SU-DHL-6 (cell line): ENCODE measurements around the gene WDR64.

Experiments
- H2AFZ ChIP-seq: fragments of 200-600 bp; sonication (generic); 2 replicates; pipeline ENCODE4 v1.6.1; 2014; ENCODE audit warnings: low read depth, mild to moderate bottlenecking, moderate library complexity, mixed read lengths, antibody characterized with exemption, low read length; ENCODE audit not compliant: severe bottlenecking
- H3F3A ChIP-seq: fragments of 200-600 bp; shearing (Covaris generic); 2 replicates; pipeline ENCODE4 v1.6.0; 2016; ENCODE audit warnings: antibody characterized with exemption, mild to moderate bottlenecking; ENCODE audit not compliant: insufficient read depth
- H3K27ac ChIP-seq: fragments of 200-600 bp; sonication (generic); 2 replicates; pipeline ENCODE4 v1.5.1; 2016; ENCODE audit warnings: low read depth, mild to moderate bottlenecking, low read length, moderate library complexity, mixed read lengths
- H3K27me3 ChIP-seq: fragments of 200-600 bp; sonication (generic), shearing (Covaris generic); 2 replicates; pipeline ENCODE4 v1.6.0; 2014; ENCODE audit warnings: mild to moderate bottlenecking, low read length
- H3K36me3 ChIP-seq: fragments of 200-600 bp; sonication (generic); 2 replicates; pipeline ENCODE4 v1.6.1; 2014; ENCODE audit warnings: mild to moderate bottlenecking, low read length, mixed read lengths
- H3K4me2 ChIP-seq: fragments of 300-600, 200-600 bp; shearing (Covaris generic), sonication (generic); 2 replicates; pipeline ENCODE4 v1.6.0; 2014; ENCODE audit warnings: low read length, low read depth, mild to moderate bottlenecking; ENCODE audit not compliant: poor library complexity, severe bottlenecking
- H3K4me3 ChIP-seq: fragments of 200-600 bp; sonication (generic); 2 replicates; pipeline ENCODE4 v1.5.1; 2014; ENCODE audit warnings: antibody characterized with exemption, low read length, mild to moderate bottlenecking, mixed read lengths; ENCODE audit not compliant: insufficient read depth, poor library complexity, severe bottlenecking
- H3K79me2 ChIP-seq: fragments of 200-600 bp; sonication (generic); 2 replicates; pipeline ENCODE4 v1.6.1; 2014; ENCODE audit warnings: mild to moderate bottlenecking, low read length, moderate library complexity; ENCODE audit not compliant: insufficient read depth
- H3K9ac ChIP-seq: fragments of 200-600 bp; sonication (generic); 2 replicates; pipeline ENCODE4 v1.7.0; 2014; ENCODE audit warnings: mild to moderate bottlenecking, low read length
- H3K9me2 ChIP-seq: fragments of 200-600 bp; sonication (generic); replicated peaks from 2 replicates; pipeline ENCODE4 v1.6.1; 2014; ENCODE audit warnings: low read length; ENCODE audit not compliant: insufficient read depth
- H3K9me3 ChIP-seq: fragments of 200-600 bp; sonication (generic); 2 replicates; pipeline ENCODE4 v1.6.1; 2014; ENCODE audit warnings: low read length, mixed read lengths; ENCODE audit not compliant: insufficient read depth
- H4K20me1 ChIP-seq: fragments of 200-600 bp; sonication (generic); 2 replicates; pipeline ENCODE4 v1.6.1; 2014; ENCODE audit warnings: low read depth, mild to moderate bottlenecking, antibody characterized with exemption, low read length, moderate library complexity, mixed read lengths
- CTCF ChIP-seq: fragments of 200-600 bp; sonication (generic); IDR thresholded peaks from one replicate; pipeline ENCODE4 v1.5.1; 2017; ENCODE audit warnings: antibody characterized with exemption, mild to moderate bottlenecking, low read length, moderate library complexity; ENCODE audit not compliant: insufficient read depth, poor library complexity, severe bottlenecking
- EZH2phosphoT487 ChIP-seq: fragments of 200-600 bp; sonication (generic), shearing (Covaris generic); conservative IDR thresholded peaks from 2 replicates; pipeline ENCODE4 v1.6.1; 2018; ENCODE audit warnings: mild to moderate bottlenecking, antibody characterized with exemption, low read length, moderate library complexity, mixed read lengths

The WDR64 gene

GRCh38 chr1:241682921-241683320 lies 30.8 kb downstream of the WDR64 start:
- H3K36me3 ChIP-seq: no peaks in the 10 kb centered on the region
- H3K9me3 ChIP-seq: no peaks in the 10 kb centered on the region
- H3K4me3 ChIP-seq: no peak overlapping the region
- H4K20me1 ChIP-seq: no peaks in the 10 kb centered on the region
- no peak overlapping the region for H2AFZ ChIP-seq
- no peak overlapping the region for H3K27ac ChIP-seq
- TF ChIP-seq CTCF (no peak), EZH2phosphoT487 (no peak)
- H3K4me2 ChIP-seq: no peak overlapping the region
- H3K9ac ChIP-seq: no peak overlapping the region
- no peaks in the 10 kb centered on the region for H3K9me2 ChIP-seq
- H3K27me3 ChIP-seq: peaks cover 5% of the 10 kb centered on the region; the same call in 1 of the 2 replicates
- no peaks in the 10 kb centered on the region for H3K79me2 ChIP-seq
- H3F3A ChIP-seq: no peaks in the 10 kb centered on the region

- Histone ChIP-seq H3K27ac (no peak overlapping the region), H3K4me3 (no peak overlapping the region), H3K36me3 (no peaks in the 10 kb centered on the region), H3K79me2 (no peaks in the 10 kb centered on the region), H3K4me2 (no peak overlapping the region), H4K20me1 (no peaks in the 10 kb centered on the region), H2AFZ (no peak overlapping the region), H3K27me3 (peaks cover 5% of the 10 kb centered on the region; the same call in 1 of the 2 replicates), H3K9ac (no peak overlapping the region), H3K9me2 (no peaks in the 10 kb centered on the region), H3K9me3 (no peaks in the 10 kb centered on the region), H3F3A (no peaks in the 10 kb centered on the region)
- TF ChIP-seq EZH2phosphoT487: no peak
- TF ChIP-seq CTCF: no peak
These were observed 32.0 kb downstream of the WDR64 start for GRCh38 chr1:241684108-241684507.

GRCh38 chr1:241688940-241689368 lies 36.9 kb downstream of the WDR64 start:
- peaks cover 5% of the 10 kb centered on the region; the same call in 1 of the 2 replicates for H3K27me3 ChIP-seq
- H3K9me3 ChIP-seq: no peaks in the 10 kb centered on the region
- H3F3A ChIP-seq: no peaks in the 10 kb centered on the region
- TF ChIP-seq CTCF: no peak
- no peak for TF ChIP-seq EZH2phosphoT487
- no peak overlapping the region for H3K9ac ChIP-seq
- H3K27ac ChIP-seq: no peak overlapping the region
- no peaks in the 10 kb centered on the region for H3K9me2 ChIP-seq
- H2AFZ ChIP-seq: no peak overlapping the region
- no peak overlapping the region for H3K4me3 ChIP-seq
- no peaks in the 10 kb centered on the region for H3K79me2 ChIP-seq
- H3K36me3 ChIP-seq: no peaks in the 10 kb centered on the region
- no peaks in the 10 kb centered on the region for H4K20me1 ChIP-seq
- no peak overlapping the region for H3K4me2 ChIP-seq
